ENCODE measurements around the gene RBFOX2.

RBFOX2 gene

GRCh38 chr22:35896111-35896705 lies 132.4 kb downstream of the RBFOX2 start:
- TF ChIP-seq CTCF (IDR thresholded peaks at IDR 0.05; ENCODE audit: low read depth, low read length) = no peak

GRCh38 chr22:35894937-35895708 lies 133.5 kb downstream of the RBFOX2 start:
- Histone ChIP-seq H3K4me1 (peaks cover 52% of the 10 kb centered on the region), H3K4me3 (ENCODE audit: low read depth, low read length) (no peak overlapping the region), H3K9me3 (no peaks in the 10 kb centered on the region), H3K27me3 (no peaks in the 10 kb centered on the region), H3K36me3 (no peaks in the 10 kb centered on the region; the same call in 1 of the 2 replicates)
- TF ChIP-seq CTCF (IDR thresholded peaks at IDR 0.05; ENCODE audit: low read depth, low read length) = no peak
- DNase-seq = no peak

More at GRCh38 chr22:35896111-35896705, 132.4 kb downstream of the RBFOX2 start:
- Histone ChIP-seq H3K4me1 (peaks cover 52% of the 10 kb centered on the region), H3K27me3 (no peaks in the 10 kb centered on the region), H3K36me3 (no peaks in the 10 kb centered on the region; the same call in 1 of the 2 replicates), H3K9me3 (no peaks in the 10 kb centered on the region), H3K4me3 (ENCODE audit: low read depth, low read length) (no peak overlapping the region)
- DNase-seq = no peak

GRCh38 chr22:35894464-35894878 lies 134.2 kb downstream of the RBFOX2 start:
- Histone ChIP-seq H3K27me3 (no peaks in the 10 kb centered on the region), H3K9me3 (no peaks in the 10 kb centered on the region), H3K36me3 (no peaks in the 10 kb centered on the region; the same call in 1 of the 2 replicates), H3K4me3 (ENCODE audit: low read depth, low read length) (no peak overlapping the region), H3K4me1 (peaks cover 52% of the 10 kb centered on the region)
- no peak for TF ChIP-seq CTCF (IDR thresholded peaks at IDR 0.05; ENCODE audit: low read depth, low read length)
- no peak for DNase-seq

- DNase-seq = no peak
- no peak for TF ChIP-seq CTCF (IDR thresholded peaks at IDR 0.05; ENCODE audit: low read depth, low read length)
- no peaks in the 10 kb centered on the region for H3K27me3 ChIP-seq
Observed at GRCh38 chr22:35893698-35894097, 134.9 kb downstream of the RBFOX2 start.

GRCh38 chr22:35892192-35892591 lies 136.4 kb downstream of the RBFOX2 start:
- no peak for TF ChIP-seq CTCF (IDR thresholded peaks at IDR 0.05; ENCODE audit: low read depth, low read length)
- Histone ChIP-seq H3K27me3 (no peaks in the 10 kb centered on the region), H3K36me3 (no peaks in the 10 kb centered on the region; the same call in 1 of the 2 replicates), H3K4me3 (ENCODE audit: low read depth, low read length) (no peak overlapping the region), H3K9me3 (no peaks in the 10 kb centered on the region), H3K4me1 (peaks cover 59% of the 10 kb centered on the region)
- no peak for DNase-seq

More at GRCh38 chr22:35893698-35894097, 134.9 kb downstream of the RBFOX2 start:
- peaks cover 56% of the 10 kb centered on the region for H3K4me1 ChIP-seq
- H3K4me3 ChIP-seq (ENCODE audit: low read depth, low read length) = no peak overlapping the region
- no peaks in the 10 kb centered on the region; the same call in 1 of the 2 replicates for H3K36me3 ChIP-seq
- no peaks in the 10 kb centered on the region for H3K9me3 ChIP-seq

GRCh38 chr22:35891442-35891841 lies 137.2 kb downstream of the RBFOX2 start:
- Histone ChIP-seq H3K36me3 (no peaks in the 10 kb centered on the region; the same call in 1 of the 2 replicates), H3K27me3 (no peaks in the 10 kb centered on the region)

More at GRCh38 chr22:35891442-35891841, 137.2 kb downstream of the RBFOX2 start:
- Histone ChIP-seq H3K4me3 (ENCODE audit: low read depth, low read length) (no peak overlapping the region), H3K4me1 (peaks cover 59% of the 10 kb centered on the region), H3K9me3 (no peaks in the 10 kb centered on the region)
- no peak for TF ChIP-seq CTCF (IDR thresholded peaks at IDR 0.05; ENCODE audit: low read depth, low read length)
- peak; percentile 67 for DNase-seq

Measured in BE2C (cell line).